RWPE1 (cell line): ENCODE measurements around the gene ABCA7.
A peak's percentile ranks its signal among the peaks of the same experiment; 100 is the strongest.

Experiments used
- CTCF ChIA-PET: fragments of 350-600 bp; sonication (Branson Sonifier 250); formaldehyde crosslinking; extraction: SDS; loops from one replicate; lab custom pipeline; 2021; lab: Yijun Ruan, JAX
- POLR2A ChIA-PET: fragments of 400-600 bp; formaldehyde crosslinking; extraction: SDS; loops from one replicate; lab custom pipeline; 2020; ENCODE audit warnings: antibody characterized with exemption; ENCODE audit not compliant: low non-redundant PET; lab: Yijun Ruan, JAX
- DNase-seq: peaks from one replicate; pipeline ENCODE4 v3.0.0; 2012; ENCODE audit warnings: low spot score
- H3K27ac ChIP-seq: fragments of 450-650 bp; 2 replicates; pipeline ENCODE4 v1.5.1; 2017
- CTCF ChIP-seq: fragments of 450-650 bp; conservative IDR thresholded peaks from 2 replicates; pipeline ENCODE4 v1.5.1; 2017; ENCODE audit warnings: low read depth, mild to moderate bottlenecking

Gene ABCA7

GRCh38 chr19:1009041-1009980 lies 30.6 kb upstream of the ABCA7 start:
- CTCF ChIA-PET, result no interaction called here

GRCh38 chr19:1009981-1010538 lies 29.8 kb upstream of the ABCA7 start:
- no peak for TF ChIP-seq CTCF
- peak overlapping the region; percentile 12 for H3K27ac ChIP-seq
- ChIA-PET POLR2A (interaction anchor here (0.6 kb wide), 1 partner anchor 354 kb away, joined by 3 read pairs; no protein-coding TSS in a partner anchor), CTCF (no interaction called here)
- no peak for DNase-seq

More at GRCh38 chr19:1009041-1009980, 30.6 kb upstream of the ABCA7 start:
- peak overlapping the region; percentile 12 for H3K27ac ChIP-seq
- no peak for DNase-seq
- POLR2A ChIA-PET, result no interaction called here
- no peak for TF ChIP-seq CTCF

- DNase-seq, result no peak
- POLR2A ChIA-PET, result interaction anchor here (0.6 kb wide), 1 partner anchor 354 kb away, joined by 3 read pairs; no protein-coding TSS in a partner anchor
- no peak for TF ChIP-seq CTCF
Measured at GRCh38 chr19:1010586-1011510, 29.1 kb upstream of the ABCA7 start.

GRCh38 chr19:1011831-1012333 lies 28.0 kb upstream of the ABCA7 start:
- TF ChIP-seq CTCF, result no peak
- POLR2A ChIA-PET, result no interaction called here
- DNase-seq, result no peak
- peak overlapping the region; percentile 93 for H3K27ac ChIP-seq
- CTCF ChIA-PET, result no interaction called here

More at GRCh38 chr19:1010586-1011510, 29.1 kb upstream of the ABCA7 start:
- peak overlapping the region; percentile 93; the same call in 1 of the 2 replicates for H3K27ac ChIP-seq
- CTCF ChIA-PET, result no interaction called here

GRCh38 chr19:1012334-1012733 lies 27.6 kb upstream of the ABCA7 start:
- ChIA-PET POLR2A (no interaction called here), CTCF (interaction anchor here (0.7 to 0.8 kb wide), 2 partner anchors 9 to 169 kb away, joined by 3 read pairs; no protein-coding TSS in a partner anchor)
- peak overlapping the region; percentile 93; the same call in 1 of the 2 replicates for H3K27ac ChIP-seq
- no peak for TF ChIP-seq CTCF
- no peak for DNase-seq
